IPS DF 6.9 (cell line): ENCODE data around the gene CPA3.

ENCODE experiments used
- DNase-seq: peaks from one replicate; pipeline ENCODE4 v3.0.0-alpha.2; 2013; ENCODE audit warnings: low read depth, low spot score
- H3K27ac ChIP-seq: one replicate; pipeline ENCODE4 v1.5.1; 2013; ENCODE audit warnings: low read length, control low read depth
- H3K27me3 ChIP-seq: 2 replicates; pipeline ENCODE4 v1.6.1; 2013; ENCODE audit warnings: mild to moderate bottlenecking, low read length; ENCODE audit not compliant: control insufficient read depth, insufficient read depth
- H3K36me3 ChIP-seq: 2 replicates; pipeline ENCODE4 v1.6.1; 2013; ENCODE audit warnings: low read length; ENCODE audit not compliant: control insufficient read depth, insufficient read depth
- H3K4me1 ChIP-seq: 2 replicates; pipeline ENCODE4 v1.6.1; 2013; ENCODE audit warnings: low read length; ENCODE audit not compliant: control insufficient read depth, insufficient read depth
- H3K4me3 ChIP-seq: 2 replicates; pipeline ENCODE4 v1.5.1; 2013; ENCODE audit warnings: mild to moderate bottlenecking, low read length
- H3K9me3 ChIP-seq: 2 replicates; pipeline ENCODE4 v1.6.1; 2013; ENCODE audit warnings: low read length, inconsistent platforms; ENCODE audit not compliant: control insufficient read depth, insufficient read depth
- WGBS: extraction: QIAGEN DNeasy Blood & Tissue Kit; methylation state at CpG from one replicate; pipeline ENCODE4 v1.1.7; 2013; ENCODE audit warnings: mixed read lengths, missing lambda C conversion rate; ENCODE audit not compliant: insufficient read length, insufficient coverage; 5-methylcytosine and 5-hydroxymethylcytosine counted together

The CPA3 gene

GRCh38 chr3:148865049-148865448, at the start of gene CPA3:
Gene CPA3 (plus strand): TSS chr3:148865296. CDS start chr3:148865308, 12 bp downstream.
- no peaks in the 10 kb centered on the region for H3K4me1 ChIP-seq
- no peak within 1 kb of the TSS for H3K4me3 ChIP-seq
- no CpG with 5 or more reads among the region's 1 CpG for WGBS
- no peak within 1 kb of the TSS for H3K27ac ChIP-seq
- no peaks in the 10 kb centered on the region for H3K9me3 ChIP-seq
- H3K27me3 ChIP-seq: no peaks in the 10 kb centered on the region
- no peaks in the 10 kb centered on the region for H3K36me3 ChIP-seq
- no peak for DNase-seq

- Histone ChIP-seq H3K4me3 (no peak overlapping the region), H3K9me3 (no peaks in the 10 kb centered on the region), H3K27ac (no peak overlapping the region), H3K4me1 (no peaks in the 10 kb centered on the region), H3K36me3 (no peaks in the 10 kb centered on the region), H3K27me3 (no peaks in the 10 kb centered on the region)
- WGBS: no CpG with 5 or more reads among the region's 11 CpGs
- no peak for DNase-seq
These were observed 49.6 kb upstream of the CPA3 start for GRCh38 chr3:148815316-148816110.

- Histone ChIP-seq H3K27me3 (no peaks in the 10 kb centered on the region), H3K4me1 (no peaks in the 10 kb centered on the region), H3K27ac (no peak overlapping the region), H3K4me3 (no peak overlapping the region), H3K9me3 (no peaks in the 10 kb centered on the region), H3K36me3 (no peaks in the 10 kb centered on the region)
- no CpG with 5 or more reads among the region's 2 CpGs for WGBS
- no peak for DNase-seq
These were observed 48.7 kb upstream of the CPA3 start for GRCh38 chr3:148816427-148816826.

GRCh38 chr3:148816981-148817525, 48.0 kb upstream of the CPA3 start:
- no peak for DNase-seq
- Histone ChIP-seq H3K27ac (no peak overlapping the region), H3K36me3 (no peaks in the 10 kb centered on the region), H3K4me1 (no peaks in the 10 kb centered on the region), H3K9me3 (no peaks in the 10 kb centered on the region), H3K4me3 (no peak overlapping the region), H3K27me3 (no peaks in the 10 kb centered on the region)
- no CpG with 5 or more reads among the region's 3 CpGs for WGBS

- Histone ChIP-seq H3K4me3 (no peak overlapping the region), H3K36me3 (no peaks in the 10 kb centered on the region), H3K27ac (no peak overlapping the region), H3K9me3 (no peaks in the 10 kb centered on the region), H3K4me1 (no peaks in the 10 kb centered on the region), H3K27me3 (no peaks in the 10 kb centered on the region)
- peak; percentile 35 for DNase-seq
- WGBS: no CpG with 5 or more reads among the region's 7 CpGs
These were observed 44.5 kb upstream of the CPA3 start for GRCh38 chr3:148820361-148821245.

- WGBS: no CpG with 5 or more reads among the region's 1 CpG
- Histone ChIP-seq H3K4me3 (no peak overlapping the region), H3K9me3 (no peaks in the 10 kb centered on the region), H3K27me3 (no peaks in the 10 kb centered on the region), H3K4me1 (no peaks in the 10 kb centered on the region), H3K36me3 (no peaks in the 10 kb centered on the region), H3K27ac (no peak overlapping the region)
- no peak for DNase-seq
These were observed 42.1 kb upstream of the CPA3 start for GRCh38 chr3:148823026-148823425.

GRCh38 chr3:148825476-148825875, 39.6 kb upstream of the CPA3 start:
- Histone ChIP-seq H3K4me3 (no peak overlapping the region), H3K27ac (no peak overlapping the region), H3K36me3 (no peaks in the 10 kb centered on the region), H3K4me1 (no peaks in the 10 kb centered on the region), H3K9me3 (no peaks in the 10 kb centered on the region), H3K27me3 (no peaks in the 10 kb centered on the region)
- WGBS: no CpG with 5 or more reads among the region's 3 CpGs
- no peak for DNase-seq

- Histone ChIP-seq H3K36me3 (no peaks in the 10 kb centered on the region), H3K4me3 (no peak within 1 kb of the TSS), H3K9me3 (no peaks in the 10 kb centered on the region), H3K27ac (no peak within 1 kb of the TSS), H3K4me1 (no peaks in the 10 kb centered on the region), H3K27me3 (no peaks in the 10 kb centered on the region)
- no peak for DNase-seq
These were observed 37.5 kb upstream of the CPA3 start, which contains the start of gene CPB1 for GRCh38 chr3:148827585-148827984. Gene CPB1 (plus strand): TSS chr3:148827811. CDS start chr3:148827824, 13 bp downstream.

GRCh38 chr3:148828136-148828690, 36.9 kb upstream of the CPA3 start:
- no peak overlapping the region for H3K27ac ChIP-seq
- no peaks in the 10 kb centered on the region for H3K9me3 ChIP-seq
- no peaks in the 10 kb centered on the region for H3K36me3 ChIP-seq
- H3K27me3 ChIP-seq: no peaks in the 10 kb centered on the region
- no peak overlapping the region for H3K4me3 ChIP-seq
- DNase-seq: no peak
- WGBS: no CpG with 5 or more reads among the region's 4 CpGs
- H3K4me1 ChIP-seq: no peaks in the 10 kb centered on the region

- Histone ChIP-seq H3K36me3 (no peaks in the 10 kb centered on the region), H3K9me3 (no peaks in the 10 kb centered on the region), H3K4me3 (no peak overlapping the region), H3K27me3 (no peaks in the 10 kb centered on the region), H3K27ac (no peak overlapping the region), H3K4me1 (no peaks in the 10 kb centered on the region)
- DNase-seq: no peak
- WGBS: no CpG with 5 or more reads among the region's 3 CpGs
These were observed 35.2 kb upstream of the CPA3 start for GRCh38 chr3:148829926-148830325.
